ENCODE results near the gene ZNF383. TPM values are rescaled to one million over a fixed set of nuclear protein-coding genes. Genes with fewer than 3 reads are reported as not detected.

ZNF383 gene
- total RNA-seq, 4 donors from 2014 or later = 1.5 to 54.9 (median 9.5) TPM

GRCh38 chr19:37221136-37221535, 3.1 kb downstream of the ZNF383 start:
- Histone ChIP-seq H3K27me3 (no peaks in the 10 kb centered on the region), H3K9me3 (peaks cover 4 to 23% of the 10 kb centered on the region in 2 donors), H3K36me3 (peaks cover 0 to 56% (median 18%) of the 10 kb centered on the region in 4 donors), H3K4me1 (peaks cover 4 to 13% (median 10%) of the 10 kb centered on the region in 4 donors), H3K27ac (no peak overlapping the region), H3K4me3 (no peak overlapping the region)
- no peak for DNase-seq
- in situ Hi-C loops (cut with MboI; ENCODE audit: low pct_ligation_motif_present in 1 of 4, low pct_unique_long_range_greater_than_20kb in 1 of 4, low sequenced_read_pairs in 3 of 4) (loop anchor here in 1 of 4 donors (25.0 kb wide), 1 partner anchor 116 kb away; a partner anchor contains a TSS), intact Hi-C loops (cut with DNase I; ENCODE audit: low total_unique reads) (no loop called here)
- 71 to 100% methylated on average over 1 to 2 of the region's 2 CpGs for WGBS, 2 donors (ENCODE audit: low coverage in 1 of 2)
- TF ChIP-seq POLR2AphosphoS5 (IDR thresholded peaks at IDR 0.05) (no peak), CTCF (IDR thresholded peaks at IDR 0.05) (no peak), EP300 (IDR thresholded peaks at IDR 0.05; ENCODE audit: low read depth) (no peak), POLR2A (IDR thresholded peaks at IDR 0.05) (no peak)

DNA sequence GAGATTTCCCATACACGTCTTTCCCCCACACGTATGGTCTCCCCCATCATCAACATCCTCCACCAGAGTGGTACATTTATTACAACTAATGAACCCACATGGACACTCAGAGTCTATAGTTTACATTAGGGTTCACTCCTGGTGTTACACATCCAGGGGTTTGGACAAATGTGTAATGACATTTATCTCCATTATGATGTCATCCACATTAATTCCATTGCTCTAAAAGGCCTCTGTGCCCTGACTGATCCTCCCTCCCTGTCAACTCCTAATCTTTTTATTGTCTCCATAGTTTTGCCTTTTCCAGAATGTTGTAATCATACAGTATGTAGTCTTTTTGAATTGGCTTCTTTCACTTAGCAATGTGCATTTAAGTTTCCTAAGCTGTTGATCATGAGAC, 8.2 kb downstream of the ZNF383 start:
- H3K36me3 ChIP-seq = peaks cover 2 to 93% (median 43%) of the 10 kb centered on the region in 4 donors
- no peaks in the 10 kb centered on the region for H3K4me1 ChIP-seq
- no peaks in the 10 kb centered on the region for H3K27me3 ChIP-seq
- H3K4me3 ChIP-seq = no peak overlapping the region
- no peak overlapping the region for H3K27ac ChIP-seq
- in situ Hi-C loops (cut with MboI; ENCODE audit: low pct_ligation_motif_present in 1 of 4, low pct_unique_long_range_greater_than_20kb in 1 of 4, low sequenced_read_pairs in 3 of 4) (loop anchor here in 1 of 4 donors (25.0 kb wide), 1 partner anchor 989 kb away; no protein-coding TSS in a partner anchor), intact Hi-C loops (cut with DNase I; ENCODE audit: low total_unique reads) (no loop called here)
- WGBS, 2 donors (ENCODE audit: low coverage in 1 of 2) = 98% methylated on average over 2 of the region's 2 CpGs; no CpG with 5 or more reads in 1 of the 2 donors
- H3K9me3 ChIP-seq = peaks cover 35 to 56% of the 10 kb centered on the region in 2 donors
- TF ChIP-seq POLR2A (IDR thresholded peaks at IDR 0.05) = no peak
- no peak for TF ChIP-seq CTCF (IDR thresholded peaks at IDR 0.05)
- no peak for TF ChIP-seq EP300 (IDR thresholded peaks at IDR 0.05; ENCODE audit: low read depth)
- no peak for TF ChIP-seq POLR2AphosphoS5 (IDR thresholded peaks at IDR 0.05)
- no peak for DNase-seq

GRCh38 chr19:37227996-37228395, 10.0 kb downstream of the ZNF383 start:
- no peak overlapping the region for H3K4me3 ChIP-seq
- peaks cover 51 to 73% of the 10 kb centered on the region in 2 donors for H3K9me3 ChIP-seq
- WGBS, 2 donors (ENCODE audit: low coverage in 1 of 2) = 79 to 85% methylated on average over 5 to 12 of the region's 12 CpGs
- DNase-seq = no peak
- no peak overlapping the region for H3K27ac ChIP-seq
- TF ChIP-seq POLR2A (IDR thresholded peaks at IDR 0.05) (no peak), CTCF (IDR thresholded peaks at IDR 0.05) (peak in 3 of 5 experiments; percentile 19 to 31 (median 23))
- H3K36me3 ChIP-seq = peaks cover 2 to 97% (median 47%) of the 10 kb centered on the region in 4 donors
- in situ Hi-C loops (cut with MboI; ENCODE audit: low pct_ligation_motif_present in 1 of 4, low pct_unique_long_range_greater_than_20kb in 1 of 4, low sequenced_read_pairs in 3 of 4) = loop anchor here in 1 of 4 donors (25.0 kb wide), 1 partner anchor 991 kb away; no protein-coding TSS in a partner anchor
- H3K27me3 ChIP-seq = no peaks in the 10 kb centered on the region
- no peaks in the 10 kb centered on the region for H3K4me1 ChIP-seq
- intact Hi-C loops (cut with DNase I; ENCODE audit: low total_unique reads) = no loop called here

DNA sequence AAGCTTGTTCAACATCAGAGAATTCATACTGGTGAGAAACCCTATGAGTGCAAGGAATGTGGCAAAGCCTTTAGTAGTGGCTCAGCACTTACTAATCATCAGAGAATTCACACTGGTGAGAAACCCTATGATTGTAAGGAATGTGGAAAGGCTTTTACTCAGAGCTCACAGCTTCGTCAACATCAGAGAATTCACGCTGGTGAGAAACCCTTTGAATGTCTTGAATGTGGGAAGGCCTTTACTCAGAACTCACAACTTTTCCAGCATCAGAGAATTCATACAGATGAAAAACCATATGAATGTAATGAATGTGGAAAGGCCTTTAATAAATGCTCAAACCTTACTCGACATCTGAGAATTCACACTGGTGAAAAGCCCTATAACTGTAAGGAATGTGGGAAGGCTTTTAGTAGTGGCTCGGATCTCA, 25.2 kb downstream of the ZNF383 start:
- Histone ChIP-seq H3K27me3 (no peaks in the 10 kb centered on the region), H3K9me3 (peaks cover 95 to 96% of the 10 kb centered on the region in 2 donors), H3K36me3 (peaks cover 6 to 83% (median 47%) of the 10 kb centered on the region in 4 donors), H3K4me3 (no peak overlapping the region), H3K27ac (no peak overlapping the region), H3K4me1 (no peaks in the 10 kb centered on the region)
- TF ChIP-seq POLR2A (IDR thresholded peaks at IDR 0.05) (no peak), CTCF (IDR thresholded peaks at IDR 0.05) (no peak), POLR2AphosphoS5 (IDR thresholded peaks at IDR 0.05) (no peak), EP300 (IDR thresholded peaks at IDR 0.05; ENCODE audit: low read depth) (no peak)
- in situ Hi-C loops (cut with MboI; ENCODE audit: low pct_ligation_motif_present in 1 of 4, low pct_unique_long_range_greater_than_20kb in 1 of 4, low sequenced_read_pairs in 3 of 4) (loop anchor here in 1 of 4 donors (25.0 kb wide), 1 partner anchor 1006 kb away; no protein-coding TSS in a partner anchor), intact Hi-C loops (cut with DNase I; ENCODE audit: low total_unique reads) (no loop called here)
- 98 to 100% methylated on average over 4 of the region's 4 CpGs for WGBS, 2 donors (ENCODE audit: low coverage in 1 of 2)
- no peak for DNase-seq
